ENCODE data around the gene ZBTB7C. TPM values are rescaled to one million over a fixed set of nuclear protein-coding genes. Genes with fewer than 3 reads are reported as not detected.

The ZBTB7C gene
- total and polyA plus RNA-seq, 2 donors (not counting 1 experiment from before 2014, with no cell fraction given) = not detected

GRCh38 chr18:48376406-48376805 is 32.8 kb downstream of the ZBTB7C start:
- H3K27me3 ChIP-seq (replicated peaks in 1 of 4; ENCODE audit: control extremely low read depth in 1 of 4, control insufficient read depth in 3 of 4, insufficient read depth in 4 of 4, low read length in 3 of 4) = peaks cover 0 to 4% (median 0%) of the 10 kb centered on the region in 4 experiments
- Mint-ChIP-seq H3K4me3 (no peak overlapping the region), H3K27me3 (peaks cover 42% of the 10 kb centered on the region), H3K27ac (no peak overlapping the region), H3K4me1 (no peaks in the 10 kb centered on the region), H3K9me3 (ENCODE audit: insufficient read depth) (peaks cover 2% of the 10 kb centered on the region)
- peaks cover 0 to 8% (median 0%) of the 10 kb centered on the region in 3 donors for H3K9me3 ChIP-seq (ENCODE audit: control extremely low read depth in 1 of 3, control insufficient read depth in 2 of 3, insufficient read depth in 1 of 3, low read length in 2 of 3)
- 31% methylated on average over 6 of the region's 6 CpGs for WGBS (ENCODE audit: insufficient coverage)
- ChIA-PET CTCF (no interaction called here), POLR2A (no interaction called here)
- intact Hi-C loops (cut with micrococcal nuclease) = no loop called here
- no peak overlapping the region for H2AFZ ChIP-seq (ENCODE audit: insufficient read depth, low read depth, low read length, poor library complexity, severe bottlenecking)
- H3K36me3 ChIP-seq (replicated peaks in 1 of 2; ENCODE audit: control extremely low read depth in 1 of 2, control insufficient read depth in 1 of 2, extremely low read depth in 1 of 2, insufficient read depth in 2 of 2, low read length in 1 of 2) = no peaks in the 10 kb centered on the region
- H3K27ac ChIP-seq (ENCODE audit: low read length in 2 of 2) = no peak overlapping the region
- TF ChIP-seq EZH2 (IDR thresholded peaks at IDR 0.05; ENCODE audit: borderline replicate concordance, insufficient read depth, low read depth, low read length, poor library complexity, severe bottlenecking) = no peak
- no peak for TF ChIP-seq CTCF (IDR thresholded peaks at IDR 0.05)
- no peak overlapping the region for H3K9ac ChIP-seq (ENCODE audit: low read length)
- no peak overlapping the region for H3K4me2 ChIP-seq (replicated peaks; ENCODE audit: low read depth, low read length, poor library complexity, severe bottlenecking)
- H3K79me2 ChIP-seq (ENCODE audit: control insufficient read depth, insufficient read depth, low read length) = no peaks in the 10 kb centered on the region
- H3K4me1 ChIP-seq (ENCODE audit: control insufficient read depth in 2 of 2, insufficient read depth in 2 of 2, low read length in 2 of 2) = no peaks in the 10 kb centered on the region
- H3K4me3 ChIP-seq (ENCODE audit: control extremely low read depth in 1 of 5, extremely low read depth in 1 of 5, insufficient read depth in 1 of 5, low read depth in 2 of 5, low read length in 4 of 5) = no peak overlapping the region
- DNase-seq (no peak), ATAC-seq (ENCODE audit: low read depth) (no peak)
- H4K20me1 ChIP-seq (ENCODE audit: control insufficient read depth, insufficient read depth, low read length, poor library complexity, severe bottlenecking) = no peaks in the 10 kb centered on the region

GRCh38 chr18:48375150-48375800 is 33.9 kb downstream of the ZBTB7C start:
- CTCF ChIA-PET = no interaction called here
- no peak for TF ChIP-seq CTCF (IDR thresholded peaks at IDR 0.05)
- TF ChIP-seq EZH2 (IDR thresholded peaks at IDR 0.05; ENCODE audit: borderline replicate concordance, insufficient read depth, low read depth, low read length, poor library complexity, severe bottlenecking) = no peak
- WGBS (ENCODE audit: insufficient coverage) = 69% methylated on average over 4 of the region's 7 CpGs

More at GRCh38 chr18:48375150-48375800, 33.9 kb downstream of the ZBTB7C start:
- POLR2A ChIA-PET = no interaction called here
- Histone ChIP-seq H3K4me3 (ENCODE audit: control extremely low read depth in 1 of 5, extremely low read depth in 1 of 5, insufficient read depth in 1 of 5, low read depth in 2 of 5, low read length in 4 of 5) (no peak overlapping the region), H3K9ac (ENCODE audit: low read length) (no peak overlapping the region), H4K20me1 (ENCODE audit: control insufficient read depth, insufficient read depth, low read length, poor library complexity, severe bottlenecking) (no peaks in the 10 kb centered on the region), H3K9me3 (ENCODE audit: control extremely low read depth in 1 of 3, control insufficient read depth in 2 of 3, insufficient read depth in 1 of 3, low read length in 2 of 3) (peaks cover 0 to 8% (median 0%) of the 10 kb centered on the region in 3 donors), H3K4me2 (replicated peaks; ENCODE audit: low read depth, low read length, poor library complexity, severe bottlenecking) (no peak overlapping the region), H3K36me3 (replicated peaks in 1 of 2; ENCODE audit: control extremely low read depth in 1 of 2, control insufficient read depth in 1 of 2, extremely low read depth in 1 of 2, insufficient read depth in 2 of 2, low read length in 1 of 2) (no peaks in the 10 kb centered on the region), H2AFZ (ENCODE audit: insufficient read depth, low read depth, low read length, poor library complexity, severe bottlenecking) (no peak overlapping the region), H3K27me3 (replicated peaks in 1 of 4; ENCODE audit: control extremely low read depth in 1 of 4, control insufficient read depth in 3 of 4, insufficient read depth in 4 of 4, low read length in 3 of 4) (peaks cover 0 to 4% (median 0%) of the 10 kb centered on the region in 4 experiments), H3K27ac (ENCODE audit: low read length in 2 of 2) (no peak overlapping the region), H3K4me1 (ENCODE audit: control insufficient read depth in 2 of 2, insufficient read depth in 2 of 2, low read length in 2 of 2) (no peaks in the 10 kb centered on the region), H3K79me2 (ENCODE audit: control insufficient read depth, insufficient read depth, low read length) (no peaks in the 10 kb centered on the region)
- peaks cover 39% of the 10 kb centered on the region for H3K27me3 Mint-ChIP-seq
- DNase-seq (no peak), ATAC-seq (ENCODE audit: low read depth) (no peak)
- no peak overlapping the region for H3K4me3 Mint-ChIP-seq
- no peaks in the 10 kb centered on the region for H3K4me1 Mint-ChIP-seq
- intact Hi-C loops (cut with micrococcal nuclease) = no loop called here
- no peak overlapping the region for H3K27ac Mint-ChIP-seq
- H3K9me3 Mint-ChIP-seq (ENCODE audit: insufficient read depth) = no peaks in the 10 kb centered on the region

Measured in B cell (primary cell).